Smooth muscle cell (in vitro differentiated cells): ENCODE results near the gene ADI1. TPM values are rescaled to one million over a fixed set of nuclear protein-coding genes. Genes with fewer than 3 reads are reported as not detected.

Source experiments
- DNase-seq: peaks from one replicate; lab custom pipeline; 2025; ENCODE audit not compliant: unreplicated experiment; lab: John Stamatoyannopoulos, UW
- H2AFZ ChIP-seq: fragments of 200-600 bp; sonication (generic); 2 replicates; pipeline ENCODE4 v1.6.0; 2016; ENCODE audit warnings: antibody characterized with exemption, low read depth, mild to moderate bottlenecking
- H3F3A ChIP-seq: fragments of 200-600 bp; sonication (generic); 2 replicates; pipeline ENCODE4 v1.6.0; 2017; ENCODE audit warnings: antibody characterized with exemption, low read depth
- H3K27ac ChIP-seq: fragments of 200-600 bp; sonication (generic); 2 replicates; pipeline ENCODE4 v1.5.1; 2016; ENCODE audit warnings: low read depth, mild to moderate bottlenecking
- H3K27me3 ChIP-seq: fragments of 200-600 bp; sonication (generic); 2 replicates; pipeline ENCODE4 v1.6.1; 2016; ENCODE audit warnings: low read depth, mild to moderate bottlenecking
- H3K36me3 ChIP-seq: fragments of 200-600 bp; sonication (generic); 2 replicates; pipeline ENCODE4 v1.5.1; 2016; ENCODE audit warnings: low read depth
- H3K4me1 ChIP-seq: fragments of 200-600 bp; sonication (generic); 2 replicates; pipeline ENCODE4 v1.5.1; 2016; ENCODE audit warnings: low read depth
- H3K4me2 ChIP-seq: fragments of 200-600 bp; sonication (generic); 2 replicates; pipeline ENCODE4 v1.6.0; 2016; ENCODE audit warnings: mild to moderate bottlenecking
- H3K4me3 ChIP-seq: fragments of 200-600 bp; sonication (generic); 2 replicates; pipeline ENCODE4 v1.5.1; 2016; ENCODE audit warnings: mild to moderate bottlenecking
- H3K79me2 ChIP-seq: fragments of 200-600 bp; sonication (generic); 2 replicates; pipeline ENCODE4 v1.6.0; 2016; ENCODE audit warnings: low read depth, mild to moderate bottlenecking
- H3K9ac ChIP-seq: fragments of 200-600 bp; sonication (generic); 2 replicates; pipeline ENCODE4 v1.6.0; 2016; ENCODE audit warnings: low read depth
- H3K9me3 ChIP-seq: fragments of 200-600 bp; sonication (generic); replicated peaks from 2 replicates; pipeline ENCODE4 v1.5.1; 2016; ENCODE audit warnings: low read depth
- H4K20me1 ChIP-seq: fragments of 200-600 bp; sonication (generic); 2 replicates; pipeline ENCODE4 v1.6.0; 2016; ENCODE audit warnings: low read depth
- WGBS: methylation state at CpG from one replicate; pipeline ENCODE4 v1.1.7; 2016; ENCODE audit warnings: low lambda C conversion rate; 5-methylcytosine and 5-hydroxymethylcytosine counted together
- polyA plus RNA-seq: library from polyadenylated mRNA; unstranded; fragments of >200 nt; fragmentation: Nextera tagmentation; extraction: Ambion mirVana; gene quantifications from 2 replicates; pipeline ENCODE4 v1.2.1, GENCODE V29; 2016
- total RNA-seq: library from RNA; depleted of rRNA; stranded (reverse); fragments of >200 nt; gene quantifications from 2 replicates; pipeline ENCODE4 v1.2.3, GENCODE V29; 2014
- TF ChIP-seq, protein P1 (sequence below): fragments of 200-600 bp; sonication (generic); IDR thresholded peaks from 2 replicates; pipeline ENCODE4 v1.5.1; 2017; ENCODE audit warnings: borderline replicate concordance, mild to moderate bottlenecking, antibody characterized with exemption; ENCODE audit not compliant: insufficient read depth, poor library complexity, severe bottlenecking

The ADI1 gene
- total and polyA plus RNA-seq, 2 experiments from 2014 or later: 19.0 to 30.9 TPM

DNA sequence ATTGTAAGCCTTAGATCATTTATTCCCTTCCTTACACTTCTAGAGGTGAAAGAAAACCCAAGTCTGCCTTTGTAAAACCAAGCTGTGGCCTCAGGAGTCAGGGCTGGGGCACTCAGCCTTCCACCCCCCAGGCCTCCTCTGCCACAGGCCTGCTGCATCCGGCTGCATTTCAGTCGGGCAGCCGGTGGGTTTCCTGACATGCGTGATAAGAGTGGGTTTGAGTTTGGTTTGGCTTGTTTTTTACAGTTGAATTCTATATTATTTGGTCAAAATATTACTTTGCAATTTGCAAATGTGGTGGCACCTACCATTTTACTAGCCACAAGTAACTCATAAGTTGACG, 42.4 kb downstream of the ADI1 start:
- Histone ChIP-seq H3K4me1 (no peaks in the 10 kb centered on the region), H3K27me3 (no peaks in the 10 kb centered on the region), H3K4me2 (no peak overlapping the region), H3K27ac (no peak overlapping the region), H3K36me3 (no peaks in the 10 kb centered on the region), H3K9ac (no peak overlapping the region), H3F3A (no peaks in the 10 kb centered on the region), H3K9me3 (no peaks in the 10 kb centered on the region), H2AFZ (no peak overlapping the region), H4K20me1 (no peaks in the 10 kb centered on the region), H3K79me2 (no peaks in the 10 kb centered on the region), H3K4me3 (no peak overlapping the region)
- no peak for DNase-seq
- 87% methylated on average over 5 of the region's 5 CpGs for WGBS
- TF ChIP-seq, protein P1, sequence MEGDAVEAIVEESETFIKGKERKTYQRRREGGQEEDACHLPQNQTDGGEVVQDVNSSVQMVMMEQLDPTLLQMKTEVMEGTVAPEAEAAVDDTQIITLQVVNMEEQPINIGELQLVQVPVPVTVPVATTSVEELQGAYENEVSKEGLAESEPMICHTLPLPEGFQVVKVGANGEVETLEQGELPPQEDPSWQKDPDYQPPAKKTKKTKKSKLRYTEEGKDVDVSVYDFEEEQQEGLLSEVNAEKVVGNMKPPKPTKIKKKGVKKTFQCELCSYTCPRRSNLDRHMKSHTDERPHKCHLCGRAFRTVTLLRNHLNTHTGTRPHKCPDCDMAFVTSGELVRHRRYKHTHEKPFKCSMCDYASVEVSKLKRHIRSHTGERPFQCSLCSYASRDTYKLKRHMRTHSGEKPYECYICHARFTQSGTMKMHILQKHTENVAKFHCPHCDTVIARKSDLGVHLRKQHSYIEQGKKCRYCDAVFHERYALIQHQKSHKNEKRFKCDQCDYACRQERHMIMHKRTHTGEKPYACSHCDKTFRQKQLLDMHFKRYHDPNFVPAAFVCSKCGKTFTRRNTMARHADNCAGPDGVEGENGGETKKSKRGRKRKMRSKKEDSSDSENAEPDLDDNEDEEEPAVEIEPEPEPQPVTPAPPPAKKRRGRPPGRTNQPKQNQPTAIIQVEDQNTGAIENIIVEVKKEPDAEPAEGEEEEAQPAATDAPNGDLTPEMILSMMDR: no peak

GRCh38 chr2:3476321-3476984, 42.9 kb downstream of the ADI1 start:
- H3F3A ChIP-seq: no peaks in the 10 kb centered on the region
- 86% methylated on average over 14 of the region's 14 CpGs for WGBS
- TF ChIP-seq, protein P1: no peak
- no peaks in the 10 kb centered on the region for H3K36me3 ChIP-seq
- no peaks in the 10 kb centered on the region for H3K9me3 ChIP-seq
- H3K4me1 ChIP-seq: no peaks in the 10 kb centered on the region
- no peak overlapping the region for H3K9ac ChIP-seq
- no peak overlapping the region for H3K4me3 ChIP-seq
- no peaks in the 10 kb centered on the region for H4K20me1 ChIP-seq
- H3K4me2 ChIP-seq: no peak overlapping the region
- no peaks in the 10 kb centered on the region for H3K79me2 ChIP-seq
- DNase-seq: no peak
- no peak overlapping the region for H3K27ac ChIP-seq
- no peak overlapping the region for H2AFZ ChIP-seq
- no peaks in the 10 kb centered on the region for H3K27me3 ChIP-seq

DNA sequence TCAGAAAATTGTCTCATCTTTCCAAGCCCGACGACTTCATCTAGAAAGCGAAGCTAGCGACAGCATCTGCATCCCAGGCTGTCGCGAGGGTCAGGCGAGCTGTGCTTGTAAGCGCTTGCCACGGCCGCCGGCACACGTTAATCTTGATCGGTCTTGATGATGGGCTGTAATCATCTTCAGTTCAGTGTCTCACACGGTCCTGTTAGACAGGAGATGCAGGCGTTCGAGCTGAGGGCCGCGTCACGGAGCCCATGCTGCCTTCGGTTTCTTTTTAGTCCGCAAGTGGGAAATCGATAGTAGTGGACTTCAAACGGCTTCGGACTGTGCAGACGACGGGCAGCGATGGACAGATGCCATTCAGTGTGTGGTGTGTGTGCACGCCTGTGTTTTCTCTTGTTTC, 43.6 kb downstream of the ADI1 start:
- Histone ChIP-seq H3K9ac (no peak overlapping the region), H3K79me2 (no peaks in the 10 kb centered on the region), H3K27ac (no peak overlapping the region), H3K4me3 (no peak overlapping the region), H3F3A (no peaks in the 10 kb centered on the region), H3K36me3 (no peaks in the 10 kb centered on the region), H3K4me1 (no peaks in the 10 kb centered on the region), H2AFZ (no peak overlapping the region), H3K9me3 (no peaks in the 10 kb centered on the region), H4K20me1 (no peaks in the 10 kb centered on the region), H3K4me2 (no peak overlapping the region), H3K27me3 (no peaks in the 10 kb centered on the region)
- DNase-seq: no peak
- WGBS: 97% methylated on average over 28 of the region's 28 CpGs
- TF ChIP-seq, protein P1: no peak

DNA sequence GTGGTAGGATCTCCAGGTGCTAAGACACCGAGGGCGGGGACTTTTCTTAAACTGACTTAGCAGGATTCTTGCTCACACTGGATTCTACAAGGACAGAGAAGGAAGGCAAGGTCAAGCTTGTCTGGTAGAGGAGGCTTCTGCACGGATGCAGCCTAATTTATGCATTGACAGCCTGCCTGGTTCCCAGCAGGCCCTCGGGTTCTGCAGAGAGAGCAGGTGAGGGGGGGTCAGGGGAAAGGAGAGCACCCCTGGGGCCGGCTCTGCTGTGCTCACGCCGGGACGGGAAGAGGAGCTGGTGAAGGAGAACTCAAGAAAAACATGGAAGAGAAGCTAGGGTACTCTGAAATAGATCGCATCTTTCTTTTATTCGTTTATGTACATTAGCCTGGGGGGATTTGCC, 46.4 kb downstream of the ADI1 start:
- H3K27me3 ChIP-seq: no peaks in the 10 kb centered on the region
- TF ChIP-seq, protein P1: no peak
- no peaks in the 10 kb centered on the region for H3K79me2 ChIP-seq
- no peak overlapping the region for H3K9ac ChIP-seq
- no peak overlapping the region for H3K4me3 ChIP-seq
- no peak for DNase-seq
- H3K9me3 ChIP-seq: no peaks in the 10 kb centered on the region
- H4K20me1 ChIP-seq: no peaks in the 10 kb centered on the region
- no peak overlapping the region for H3K4me2 ChIP-seq
- H3F3A ChIP-seq: no peaks in the 10 kb centered on the region
- H3K36me3 ChIP-seq: no peaks in the 10 kb centered on the region
- no peak overlapping the region for H2AFZ ChIP-seq
- H3K4me1 ChIP-seq: no peaks in the 10 kb centered on the region
- H3K27ac ChIP-seq: no peak overlapping the region
- WGBS: 90% methylated on average over 10 of the region's 10 CpGs
